VCaP (cell line): ENCODE results near the gene KRTAP10-2.

Experiments used
- H3K27ac ChIP-seq: fragments of 450-650 bp; 2 replicates; pipeline ENCODE4 v1.5.1; 2017
- CTCF ChIP-seq: fragments of 450-650 bp; conservative IDR thresholded peaks from 2 replicates; pipeline ENCODE4 v1.5.1; 2017; ENCODE audit warnings: mild to moderate bottlenecking, moderate library complexity

The KRTAP10-2 gene

GRCh38 chr21:44589094-44589493 lies 37.8 kb upstream of the KRTAP10-2 start:
- TF ChIP-seq CTCF = no peak
- H3K27ac ChIP-seq = no peak overlapping the region

GRCh38 chr21:44585892-44586291 lies 34.6 kb upstream of the KRTAP10-2 start:
- no peak for TF ChIP-seq CTCF
- H3K27ac ChIP-seq = no peak overlapping the region

GRCh38 chr21:44583800-44584147 lies 32.5 kb upstream of the KRTAP10-2 start:
- TF ChIP-seq CTCF = no peak
- peak overlapping the region; percentile 49; the same call in 1 of the 2 replicates for H3K27ac ChIP-seq

GRCh38 chr21:44583089-44583799 lies 31.9 kb upstream of the KRTAP10-2 start:
- peak overlapping the region; percentile 49; the same call in 1 of the 2 replicates for H3K27ac ChIP-seq
- no peak for TF ChIP-seq CTCF

- TF ChIP-seq CTCF = no peak
- no peak overlapping the region for H3K27ac ChIP-seq
Observed at GRCh38 chr21:44582055-44582454, 30.8 kb upstream of the KRTAP10-2 start.

- TF ChIP-seq CTCF = no peak
- H3K27ac ChIP-seq = no peak overlapping the region
Observed at GRCh38 chr21:44581158-44581557, 29.9 kb upstream of the KRTAP10-2 start.

- peak; percentile 56 for TF ChIP-seq CTCF
- H3K27ac ChIP-seq = peak within 1 kb of the TSS; percentile 57
Observed at GRCh38 chr21:44580231-44580821, 29.0 kb upstream of the KRTAP10-2 start, which contains the start of gene KRTAP10-5. TSS of gene KRTAP10-5 (minus strand) at chr21:44580604. CDS start at chr21:44580578, 26 bp downstream.
